Brain microvascular endothelial cell (primary cell): Measurements from ENCODE around the gene ACP7.

ENCODE experiments used
- DNase-seq: peaks from one replicate; pipeline ENCODE4 v3.0.0-alpha.2; 2020
- H3K27ac ChIP-seq: fragments of 250-450 bp; sonication (Bioruptor Pico); 2 replicates; pipeline ENCODE4 v1.5.1; 2020; ENCODE audit warnings: mild to moderate bottlenecking, moderate library complexity
- H3K27me3 ChIP-seq: fragments of 250-450 bp; sonication (Bioruptor Pico); replicated peaks from 2 replicates; pipeline ENCODE4 v1.5.1; 2020; ENCODE audit warnings: mild to moderate bottlenecking
- H3K36me3 ChIP-seq: fragments of 250-450 bp; sonication (Bioruptor Pico); replicated peaks from 2 replicates; pipeline ENCODE4 v1.5.1; 2020; ENCODE audit warnings: mild to moderate bottlenecking
- H3K4me3 ChIP-seq: 2 replicates; pipeline ENCODE4 v1.5.1; 2011; ENCODE audit warnings: low read depth, mild to moderate bottlenecking, control low read depth, low read length, moderate library complexity
- CTCF ChIP-seq: IDR thresholded peaks from 2 replicates; pipeline ENCODE4 v1.5.1; 2011; ENCODE audit warnings: low read depth, mild to moderate bottlenecking, moderate library complexity, low read length, control low read depth, inconsistent platforms; ENCODE audit errors: missing control alignments
- in situ Hi-C: cut with HindIII; loops from 2 replicates; pipeline ENCODE4 v1.10.0; 2017; ENCODE audit warnings: low sequenced_read_pairs, low pct_ligation_motif_present

ACP7 gene

GRCh38 chr19:39132344-39132969, 48.3 kb downstream of the ACP7 start:
- H3K36me3 ChIP-seq = no peaks in the 10 kb centered on the region
- no peak overlapping the region for H3K4me3 ChIP-seq
- no peak overlapping the region for H3K27ac ChIP-seq
- TF ChIP-seq CTCF = no peak
- no peak for DNase-seq
- no peaks in the 10 kb centered on the region for H3K27me3 ChIP-seq
- in situ Hi-C loops = no loop called here

- H3K4me3 ChIP-seq = no peak overlapping the region
- no peak for DNase-seq
- in situ Hi-C loops = no loop called here
- H3K27ac ChIP-seq = no peak overlapping the region
- no peaks in the 10 kb centered on the region for H3K36me3 ChIP-seq
- no peaks in the 10 kb centered on the region for H3K27me3 ChIP-seq
- no peak for TF ChIP-seq CTCF
Observed at GRCh38 chr19:39133431-39134270, 49.5 kb downstream of the ACP7 start.

- Histone ChIP-seq H3K27ac (no peak overlapping the region), H3K4me3 (no peak overlapping the region), H3K27me3 (no peaks in the 10 kb centered on the region), H3K36me3 (no peaks in the 10 kb centered on the region)
- TF ChIP-seq CTCF = no peak
- DNase-seq = no peak
- in situ Hi-C loops = no loop called here
Observed at GRCh38 chr19:39135701-39136100, 51.5 kb downstream of the ACP7 start.

- in situ Hi-C loops = no loop called here
- Histone ChIP-seq H3K4me3 (no peak overlapping the region), H3K27me3 (no peaks in the 10 kb centered on the region), H3K27ac (no peak overlapping the region), H3K36me3 (no peaks in the 10 kb centered on the region)
- TF ChIP-seq CTCF = no peak
- DNase-seq = no peak
Observed at GRCh38 chr19:39136225-39136940, 52.2 kb downstream of the ACP7 start.

- no peak overlapping the region for H3K27ac ChIP-seq
- in situ Hi-C loops = no loop called here
- H3K4me3 ChIP-seq = no peak overlapping the region
- H3K36me3 ChIP-seq = no peaks in the 10 kb centered on the region
- no peaks in the 10 kb centered on the region for H3K27me3 ChIP-seq
- TF ChIP-seq CTCF = no peak
- DNase-seq = no peak
Observed at GRCh38 chr19:39137131-39137530, 53.0 kb downstream of the ACP7 start.
